LNCaP clone FGC (cell line): ENCODE measurements around the gene EEFSEC.

Source experiments
- DNase-seq: peaks from one replicate; pipeline ENCODE4 v3.0.0-alpha.2; 2011; ENCODE audit warnings: low read depth
- H3K4me3 ChIP-seq: 2 replicates; pipeline ENCODE4 v1.5.1; 2011; ENCODE audit warnings: mild to moderate bottlenecking, low read depth, low read length, control low read depth
- TF ChIP-seq, protein P1 (sequence below): IDR thresholded peaks from 2 replicates; pipeline ENCODE4 v1.5.1; 2012; ENCODE audit warnings: mild to moderate bottlenecking; ENCODE audit not compliant: control insufficient read depth, insufficient read depth; ENCODE audit errors: extremely low read depth

EEFSEC gene

DNA sequence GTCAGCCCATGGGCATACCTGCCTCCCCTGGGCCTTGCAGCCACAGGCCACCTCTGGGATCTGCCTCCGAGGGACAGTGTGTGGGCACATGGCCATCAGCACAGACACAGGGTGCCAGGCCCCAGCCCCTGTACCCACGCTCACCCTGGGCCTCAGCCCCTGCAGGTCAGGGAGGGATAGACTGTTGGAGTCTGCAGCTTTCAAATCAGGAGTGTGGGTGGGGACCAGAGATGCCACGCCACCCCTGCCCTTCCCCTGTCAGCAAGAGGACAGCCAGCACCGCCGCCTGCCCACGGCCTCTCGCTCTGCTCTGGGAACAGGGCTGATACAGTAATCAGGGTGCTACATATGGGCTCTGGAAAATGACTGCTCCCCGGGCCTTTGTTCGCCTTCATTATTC is 240.8 kb downstream of the EEFSEC start:
- DNase-seq = no peak
- TF ChIP-seq, protein P1, sequence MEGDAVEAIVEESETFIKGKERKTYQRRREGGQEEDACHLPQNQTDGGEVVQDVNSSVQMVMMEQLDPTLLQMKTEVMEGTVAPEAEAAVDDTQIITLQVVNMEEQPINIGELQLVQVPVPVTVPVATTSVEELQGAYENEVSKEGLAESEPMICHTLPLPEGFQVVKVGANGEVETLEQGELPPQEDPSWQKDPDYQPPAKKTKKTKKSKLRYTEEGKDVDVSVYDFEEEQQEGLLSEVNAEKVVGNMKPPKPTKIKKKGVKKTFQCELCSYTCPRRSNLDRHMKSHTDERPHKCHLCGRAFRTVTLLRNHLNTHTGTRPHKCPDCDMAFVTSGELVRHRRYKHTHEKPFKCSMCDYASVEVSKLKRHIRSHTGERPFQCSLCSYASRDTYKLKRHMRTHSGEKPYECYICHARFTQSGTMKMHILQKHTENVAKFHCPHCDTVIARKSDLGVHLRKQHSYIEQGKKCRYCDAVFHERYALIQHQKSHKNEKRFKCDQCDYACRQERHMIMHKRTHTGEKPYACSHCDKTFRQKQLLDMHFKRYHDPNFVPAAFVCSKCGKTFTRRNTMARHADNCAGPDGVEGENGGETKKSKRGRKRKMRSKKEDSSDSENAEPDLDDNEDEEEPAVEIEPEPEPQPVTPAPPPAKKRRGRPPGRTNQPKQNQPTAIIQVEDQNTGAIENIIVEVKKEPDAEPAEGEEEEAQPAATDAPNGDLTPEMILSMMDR = no peak
- H3K4me3 ChIP-seq = no peak overlapping the region

DNA sequence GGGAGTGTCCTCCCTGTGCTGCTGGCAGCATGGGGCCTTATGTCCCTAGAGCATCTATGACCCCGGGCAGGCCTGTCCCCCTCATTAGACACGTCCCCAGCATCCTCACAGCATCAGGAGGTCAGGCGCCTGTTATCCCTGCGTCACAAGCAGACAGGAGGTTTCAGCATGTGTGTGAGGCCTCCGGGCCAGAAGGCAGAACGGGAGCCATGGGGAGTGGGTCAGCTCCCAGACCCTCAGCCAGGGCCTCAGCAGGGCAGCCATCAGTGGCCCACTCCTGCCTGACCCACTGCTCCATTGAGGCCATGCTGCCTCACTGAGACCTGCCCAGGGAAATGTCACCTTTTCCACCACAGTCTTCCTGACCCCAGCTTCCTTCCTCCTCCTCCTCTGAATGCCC is 241.8 kb downstream of the EEFSEC start:
- TF ChIP-seq, protein P1 = no peak
- no peak overlapping the region for H3K4me3 ChIP-seq
- no peak for DNase-seq

DNA sequence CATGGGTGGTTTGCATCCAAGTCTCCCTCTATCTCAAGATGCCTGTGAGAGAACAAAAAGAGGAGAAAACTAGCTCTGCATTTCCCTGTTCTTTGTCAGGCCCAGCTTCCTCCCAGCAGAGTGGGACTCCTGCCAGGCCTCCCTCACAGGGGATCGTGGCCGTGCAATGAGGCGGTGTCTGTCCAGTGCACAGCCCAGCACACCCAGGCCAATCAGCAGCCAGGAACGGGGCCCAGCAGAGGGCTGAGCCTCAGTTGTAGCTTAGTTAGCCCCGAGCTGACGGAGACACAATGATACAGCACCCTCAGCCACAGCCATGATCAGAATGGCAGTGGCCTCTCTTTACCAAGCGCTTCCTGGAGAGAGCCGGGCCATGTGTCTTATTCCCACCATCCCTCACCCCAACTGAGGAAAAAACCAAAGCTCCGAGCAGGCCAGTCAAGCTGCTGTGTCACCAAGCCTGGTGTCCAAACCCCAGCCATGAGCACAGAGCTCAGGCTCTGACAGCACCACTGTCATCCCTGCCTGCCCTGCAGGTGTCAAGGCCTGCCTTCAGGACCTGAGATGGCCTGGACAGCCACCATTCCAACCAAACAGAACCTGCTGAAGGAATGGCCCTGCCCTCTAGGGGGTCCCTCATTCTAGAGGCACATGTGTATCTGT is 242.3 kb downstream of the EEFSEC start:
- H3K4me3 ChIP-seq = no peak overlapping the region
- TF ChIP-seq, protein P1 = no peak
- DNase-seq = no peak

DNA sequence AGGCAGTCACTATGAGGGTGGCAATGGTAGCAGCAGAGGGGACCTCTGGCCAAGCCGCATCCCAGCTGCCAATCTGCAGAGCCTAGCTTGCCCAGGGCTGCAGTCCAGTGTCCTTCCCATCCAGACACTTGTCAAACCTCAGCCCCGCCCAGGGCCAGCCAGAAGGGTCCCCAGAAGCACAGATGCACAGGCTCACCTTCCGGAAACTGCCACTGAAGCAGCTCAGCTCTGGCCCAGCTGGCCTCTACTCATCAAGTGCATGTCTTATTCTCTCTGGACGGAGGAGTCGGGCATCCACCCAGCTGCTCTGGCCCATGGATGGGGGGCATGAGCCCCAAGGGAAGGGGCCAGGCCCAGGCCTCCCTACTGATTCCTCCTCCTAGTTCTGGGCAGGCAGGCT is 244.2 kb downstream of the EEFSEC start:
- no peak for DNase-seq
- no peak overlapping the region for H3K4me3 ChIP-seq
- TF ChIP-seq, protein P1 = no peak

DNA sequence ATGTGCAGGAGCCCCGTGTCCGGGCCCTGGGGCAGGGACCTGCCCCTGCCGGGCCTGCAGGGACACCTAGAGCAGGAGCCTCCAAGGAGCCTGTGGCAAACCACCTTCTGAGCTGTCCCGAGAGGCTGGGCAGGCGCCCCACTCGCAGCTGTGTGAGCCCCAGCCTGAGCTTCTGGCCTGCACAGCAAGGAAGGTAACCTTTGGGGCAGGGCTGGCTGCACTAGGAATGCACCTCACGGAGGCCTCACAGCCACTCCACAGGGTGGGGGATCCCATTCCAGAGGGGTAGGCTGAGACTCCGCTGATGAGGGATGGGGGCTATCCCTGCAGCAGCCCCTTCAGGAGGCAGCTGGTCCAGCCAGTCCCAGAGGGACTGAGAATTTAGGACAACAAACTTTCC is 245.3 kb downstream of the EEFSEC start:
- H3K4me3 ChIP-seq = no peak overlapping the region
- DNase-seq = no peak
- TF ChIP-seq, protein P1 = no peak

DNA sequence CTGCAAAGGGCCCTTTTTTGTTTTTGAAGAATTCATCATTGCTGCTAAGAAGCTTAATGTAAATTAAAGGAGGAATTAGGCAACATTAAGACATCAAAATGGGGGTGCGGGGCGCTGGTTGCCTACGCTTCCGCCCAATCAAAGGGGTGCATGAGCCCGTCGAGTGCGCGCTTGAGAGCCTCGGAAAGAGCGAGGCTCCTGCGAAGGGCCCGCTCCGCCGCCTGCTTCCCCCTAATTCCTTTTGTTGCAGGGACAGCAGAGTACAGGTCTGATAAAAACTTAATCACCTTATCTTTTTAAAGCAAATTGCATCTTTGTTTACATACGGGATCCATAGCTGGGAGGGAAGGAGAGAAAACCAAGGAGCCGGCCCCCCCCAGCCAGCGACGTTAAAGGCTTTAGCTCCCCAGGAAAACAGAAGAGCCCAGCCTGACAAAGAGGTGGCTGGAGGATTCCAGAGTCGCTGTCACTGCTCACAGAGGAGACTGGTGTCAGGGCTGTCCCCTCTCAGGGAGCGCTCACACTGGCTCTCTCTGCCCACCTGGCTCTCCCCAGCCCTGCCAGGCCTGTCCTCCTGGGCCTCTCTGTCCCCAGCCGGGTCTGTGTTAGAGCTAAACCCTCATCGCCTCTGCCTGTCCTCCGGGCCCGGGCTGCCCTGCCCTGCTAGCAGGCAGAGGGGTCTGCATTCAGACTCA is 246.1 kb downstream of the EEFSEC start:
- H3K4me3 ChIP-seq = no peak overlapping the region
- TF ChIP-seq, protein P1 = no peak
- DNase-seq = no peak
